GM23338 (cell line): ENCODE results near the gene PGAM1. TPM values are rescaled to one million over a fixed set of nuclear protein-coding genes. Genes with fewer than 3 reads are reported as not detected.

Experiments
- polyA plus RNA-seq: library from polyadenylated mRNA; unstranded; fragments of >200 nt; fragmentation: Nextera tagmentation; extraction: Ambion mirVana; gene quantifications from 2 replicates; pipeline ENCODE4 v1.2.1, GENCODE V29; 2016
- small RNA-seq: library from RNA; depleted of rRNA; stranded (forward); fragments of <200 nt; gene quantifications from one replicate; pipeline ENCODE3, GENCODE V24; 2014; ENCODE audit warnings: low replicate concordance
- total RNA-seq: library from RNA; depleted of rRNA; stranded (reverse); fragments of >200 nt; shearing (Covaris generic); gene quantifications from 2 replicates; pipeline ENCODE4 v1.2.3, GENCODE V29; 2014; rRNA removed
- TF ChIP-seq, protein P1 (sequence below): fragments of 250-450 bp; sonication (Bioruptor Pico); IDR thresholded peaks from 2 replicates; pipeline ENCODE4 v1.5.0; 2020; ENCODE audit warnings: mild to moderate bottlenecking, moderate library complexity

The PGAM1 gene
- total and polyA plus RNA-seq, 2 experiments from 2014 or later = 497 to 930 TPM

DNA sequence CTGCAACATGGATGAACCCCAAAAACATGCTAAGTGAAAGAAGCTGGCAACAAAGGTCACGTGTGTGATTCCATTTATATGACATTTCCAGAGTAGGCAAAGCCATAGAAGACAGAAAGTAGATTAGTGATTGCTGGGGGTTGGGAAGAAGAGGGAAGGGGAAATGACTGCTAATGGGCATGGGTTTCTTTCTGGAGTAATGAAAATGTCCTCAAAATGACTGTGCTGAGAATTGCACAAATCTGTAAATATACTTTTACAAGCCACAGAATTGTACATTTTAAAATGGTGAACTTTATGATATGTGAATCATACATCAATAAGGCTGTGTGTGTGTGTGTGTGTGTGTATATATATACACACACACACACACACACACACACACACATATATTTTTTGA, 56.4 kb downstream of the PGAM1 start (continued):
- TF ChIP-seq, protein P1, sequence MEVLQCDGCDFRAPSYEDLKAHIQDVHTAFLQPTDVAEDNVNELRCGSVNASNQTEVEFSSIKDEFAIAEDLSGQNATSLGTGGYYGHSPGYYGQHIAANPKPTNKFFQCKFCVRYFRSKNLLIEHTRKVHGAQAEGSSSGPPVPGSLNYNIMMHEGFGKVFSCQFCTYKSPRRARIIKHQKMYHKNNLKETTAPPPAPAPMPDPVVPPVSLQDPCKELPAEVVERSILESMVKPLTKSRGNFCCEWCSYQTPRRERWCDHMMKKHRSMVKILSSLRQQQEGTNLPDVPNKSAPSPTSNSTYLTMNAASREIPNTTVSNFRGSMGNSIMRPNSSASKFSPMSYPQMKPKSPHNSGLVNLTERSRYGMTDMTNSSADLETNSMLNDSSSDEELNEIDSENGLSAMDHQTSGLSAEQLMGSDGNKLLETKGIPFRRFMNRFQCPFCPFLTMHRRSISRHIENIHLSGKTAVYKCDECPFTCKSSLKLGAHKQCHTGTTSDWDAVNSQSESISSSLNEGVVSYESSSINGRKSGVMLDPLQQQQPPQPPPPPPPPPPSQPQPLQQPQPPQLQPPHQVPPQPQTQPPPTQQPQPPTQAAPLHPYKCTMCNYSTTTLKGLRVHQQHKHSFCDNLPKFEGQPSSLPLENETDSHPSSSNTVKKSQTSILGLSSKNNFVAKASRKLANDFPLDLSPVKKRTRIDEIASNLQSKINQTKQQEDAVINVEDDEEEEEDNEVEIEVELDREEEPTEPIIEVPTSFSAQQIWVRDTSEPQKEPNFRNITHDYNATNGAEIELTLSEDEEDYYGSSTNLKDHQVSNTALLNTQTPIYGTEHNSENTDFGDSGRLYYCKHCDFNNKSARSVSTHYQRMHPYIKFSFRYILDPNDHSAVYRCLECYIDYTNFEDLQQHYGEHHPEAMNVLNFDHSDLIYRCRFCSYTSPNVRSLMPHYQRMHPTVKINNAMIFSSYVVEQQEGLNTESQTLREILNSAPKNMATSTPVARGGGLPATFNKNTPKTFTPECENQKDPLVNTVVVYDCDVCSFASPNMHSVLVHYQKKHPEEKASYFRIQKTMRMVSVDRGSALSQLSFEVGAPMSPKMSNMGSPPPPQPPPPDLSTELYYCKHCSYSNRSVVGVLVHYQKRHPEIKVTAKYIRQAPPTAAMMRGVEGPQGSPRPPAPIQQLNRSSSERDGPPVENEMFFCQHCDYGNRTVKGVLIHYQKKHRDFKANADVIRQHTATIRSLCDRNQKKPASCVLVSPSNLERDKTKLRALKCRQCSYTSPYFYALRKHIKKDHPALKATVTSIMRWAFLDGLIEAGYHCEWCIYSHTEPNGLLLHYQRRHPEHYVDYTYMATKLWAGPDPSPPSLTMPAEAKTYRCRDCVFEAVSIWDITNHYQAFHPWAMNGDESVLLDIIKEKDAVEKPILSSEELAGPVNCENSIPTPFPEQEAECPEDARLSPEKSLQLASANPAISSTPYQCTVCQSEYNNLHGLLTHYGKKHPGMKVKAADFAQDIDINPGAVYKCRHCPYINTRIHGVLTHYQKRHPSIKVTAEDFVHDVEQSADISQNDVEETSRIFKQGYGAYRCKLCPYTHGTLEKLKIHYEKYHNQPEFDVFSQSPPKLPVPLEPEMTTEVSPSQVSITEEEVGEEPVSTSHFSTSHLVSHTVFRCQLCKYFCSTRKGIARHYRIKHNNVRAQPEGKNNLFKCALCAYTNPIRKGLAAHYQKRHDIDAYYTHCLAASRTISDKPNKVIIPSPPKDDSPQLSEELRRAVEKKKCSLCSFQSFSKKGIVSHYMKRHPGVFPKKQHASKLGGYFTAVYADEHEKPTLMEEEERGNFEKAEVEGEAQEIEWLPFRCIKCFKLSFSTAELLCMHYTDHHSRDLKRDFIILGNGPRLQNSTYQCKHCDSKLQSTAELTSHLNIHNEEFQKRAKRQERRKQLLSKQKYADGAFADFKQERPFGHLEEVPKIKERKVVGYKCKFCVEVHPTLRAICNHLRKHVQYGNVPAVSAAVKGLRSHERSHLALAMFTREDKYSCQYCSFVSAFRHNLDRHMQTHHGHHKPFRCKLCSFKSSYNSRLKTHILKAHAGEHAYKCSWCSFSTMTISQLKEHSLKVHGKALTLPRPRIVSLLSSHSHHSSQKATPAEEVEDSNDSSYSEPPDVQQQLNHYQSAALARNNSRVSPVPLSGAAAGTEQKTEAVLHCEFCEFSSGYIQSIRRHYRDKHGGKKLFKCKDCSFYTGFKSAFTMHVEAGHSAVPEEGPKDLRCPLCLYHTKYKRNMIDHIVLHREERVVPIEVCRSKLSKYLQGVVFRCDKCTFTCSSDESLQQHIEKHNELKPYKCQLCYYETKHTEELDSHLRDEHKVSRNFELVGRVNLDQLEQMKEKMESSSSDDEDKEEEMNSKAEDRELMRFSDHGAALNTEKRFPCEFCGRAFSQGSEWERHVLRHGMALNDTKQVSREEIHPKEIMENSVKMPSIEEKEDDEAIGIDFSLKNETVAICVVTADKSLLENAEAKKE (CRISPR knock-in tag) = no peak

Small RNA genes within 50 kb of the gene (small RNA-seq; reads per million reads assigned to genes)
- not detected for gene RF00019

Other genes with a start within 250 kb of the PGAM1 start
- gene SLIT1, start 240.2 kb upstream of the PGAM1 start, total RNA-seq = 1.7 and 2.0 TPM in 2 replicates
- 0.37 and 0.76 TPM in 2 replicates for gene SLIT1, start 240.2 kb upstream of the PGAM1 start, polyA plus RNA-seq
- gene ARHGAP19, start 133.6 kb upstream of the PGAM1 start, total RNA-seq = 35.9 and 38.8 TPM in 2 replicates
- 7.6 and 11.5 TPM in 2 replicates for gene ARHGAP19, start 133.6 kb upstream of the PGAM1 start, polyA plus RNA-seq
- gene FRAT1, start 106.9 kb upstream of the PGAM1 start, total RNA-seq = 6.1 and 8.5 TPM in 2 replicates
- gene FRAT1, start 106.9 kb upstream of the PGAM1 start, polyA plus RNA-seq = 1.4 and 1.7 TPM in 2 replicates
- gene FRAT2, start 91.5 kb upstream of the PGAM1 start, total RNA-seq = 87.5 and 109 TPM in 2 replicates
- 24.5 and 44.0 TPM in 2 replicates for gene FRAT2, start 91.5 kb upstream of the PGAM1 start, polyA plus RNA-seq
- gene RRP12, start 24.9 kb upstream of the PGAM1 start, total RNA-seq = 62.6 and 66.4 TPM in 2 replicates
- 49.5 and 53.4 TPM in 2 replicates for gene RRP12, start 24.9 kb upstream of the PGAM1 start, polyA plus RNA-seq
- 63.6 and 66.3 TPM in 2 replicates for gene EXOSC1, start 19.8 kb downstream of the PGAM1 start, total RNA-seq
- 127 and 131 TPM in 2 replicates for gene EXOSC1, start 19.8 kb downstream of the PGAM1 start, polyA plus RNA-seq
- gene ZDHHC16, start 20.0 kb downstream of the PGAM1 start, total RNA-seq = 58.1 and 58.2 TPM in 2 replicates
- 33.3 and 35.1 TPM in 2 replicates for gene ZDHHC16, start 20.0 kb downstream of the PGAM1 start, polyA plus RNA-seq
- 221 and 252 TPM in 2 replicates for gene MMS19, start 72.2 kb downstream of the PGAM1 start, total RNA-seq
- 74.7 and 81.5 TPM in 2 replicates for gene MMS19, start 72.2 kb downstream of the PGAM1 start, polyA plus RNA-seq
- 21.5 and 29.0 TPM in 2 replicates for gene UBTD1, start 72.7 kb downstream of the PGAM1 start, total RNA-seq
- 17.3 and 20.4 TPM in 2 replicates for gene UBTD1, start 72.7 kb downstream of the PGAM1 start, polyA plus RNA-seq
- gene ANKRD2, start 146.6 kb downstream of the PGAM1 start, total RNA-seq = not detected in 2 replicates
- not detected in 2 replicates for gene ANKRD2, start 146.6 kb downstream of the PGAM1 start, polyA plus RNA-seq
- not detected in 2 replicates for gene HOGA1, start 158.2 kb downstream of the PGAM1 start, total RNA-seq
- gene HOGA1, start 158.2 kb downstream of the PGAM1 start, polyA plus RNA-seq = 0.15 TPM in 1 of 2 replicates, not detected in the other
- not detected in 2 replicates for gene C10orf62, start 163.5 kb downstream of the PGAM1 start, total RNA-seq
- not detected in 2 replicates for gene C10orf62, start 163.5 kb downstream of the PGAM1 start, polyA plus RNA-seq
- gene MORN4, start 207.3 kb downstream of the PGAM1 start, total RNA-seq = 9.0 and 17.6 TPM in 2 replicates
- 49.5 and 50.0 TPM in 2 replicates for gene MORN4, start 207.3 kb downstream of the PGAM1 start, polyA plus RNA-seq
- 23.3 and 29.2 TPM in 2 replicates for gene PI4K2A, start 214.5 kb downstream of the PGAM1 start, total RNA-seq
- 8.1 and 8.6 TPM in 2 replicates for gene PI4K2A, start 214.5 kb downstream of the PGAM1 start, polyA plus RNA-seq